Epithelial cell of esophagus (primary cell): ENCODE data around the gene NFATC1.

ENCODE experiments used
- DNase-seq: peaks from one replicate; pipeline ENCODE4 v3.0.0; 2010; ENCODE audit warnings: low read depth
- H3K4me3 ChIP-seq: 2 replicates; pipeline ENCODE4 v1.5.1; 2011; ENCODE audit warnings: mild to moderate bottlenecking, low read length, control low read depth
- CTCF ChIP-seq: IDR thresholded peaks from 2 replicates; pipeline ENCODE4 v1.5.1; 2011; ENCODE audit warnings: low read depth, mild to moderate bottlenecking, low read length, control low read depth, inconsistent platforms; ENCODE audit not compliant: insufficient read depth; ENCODE audit errors: missing control alignments

The NFATC1 gene

GRCh38 chr18:79525556-79526467 is 130.1 kb downstream of the NFATC1 start:
- TF ChIP-seq CTCF, result no peak
- peak; percentile 5 for DNase-seq

GRCh38 chr18:79526468-79527460 is 131.0 kb downstream of the NFATC1 start:
- no peak overlapping the region for H3K4me3 ChIP-seq
- no peak for TF ChIP-seq CTCF
- DNase-seq, result no peak

More at GRCh38 chr18:79525556-79526467, 130.1 kb downstream of the NFATC1 start:
- no peak overlapping the region for H3K4me3 ChIP-seq

GRCh38 chr18:79527656-79528315 is 132.1 kb downstream of the NFATC1 start:
- DNase-seq, result no peak
- TF ChIP-seq CTCF, result no peak
- no peak overlapping the region for H3K4me3 ChIP-seq

- no peak for DNase-seq
- no peak overlapping the region for H3K4me3 ChIP-seq
- no peak for TF ChIP-seq CTCF
Observed at GRCh38 chr18:79528316-79528695, 132.6 kb downstream of the NFATC1 start.

- TF ChIP-seq CTCF, result peak; percentile 71
- DNase-seq, result peak; percentile 18
- no peak overlapping the region for H3K4me3 ChIP-seq
Observed at GRCh38 chr18:79528846-79529245, 133.1 kb downstream of the NFATC1 start.

GRCh38 chr18:79529296-79529695 is 133.6 kb downstream of the NFATC1 start:
- H3K4me3 ChIP-seq, result no peak overlapping the region
- TF ChIP-seq CTCF, result no peak
- DNase-seq, result no peak
